GM21526 (cell line): ENCODE results near the gene TUBB3.
"Not testable (repeated sequence)": the region's sequence is repeated elsewhere in the genome, so short reads cannot be mapped to it uniquely, and the experiment has no call there.

Source experiments
- ATAC-seq: cut with Tn5 transposase; IDR thresholded peaks from one replicate; pipeline ENCODE4 v1.9.1; 2021; ENCODE audit warnings: moderate library complexity; ENCODE audit not compliant: unreplicated experiment, low FRiP score

Gene TUBB3

DNA sequence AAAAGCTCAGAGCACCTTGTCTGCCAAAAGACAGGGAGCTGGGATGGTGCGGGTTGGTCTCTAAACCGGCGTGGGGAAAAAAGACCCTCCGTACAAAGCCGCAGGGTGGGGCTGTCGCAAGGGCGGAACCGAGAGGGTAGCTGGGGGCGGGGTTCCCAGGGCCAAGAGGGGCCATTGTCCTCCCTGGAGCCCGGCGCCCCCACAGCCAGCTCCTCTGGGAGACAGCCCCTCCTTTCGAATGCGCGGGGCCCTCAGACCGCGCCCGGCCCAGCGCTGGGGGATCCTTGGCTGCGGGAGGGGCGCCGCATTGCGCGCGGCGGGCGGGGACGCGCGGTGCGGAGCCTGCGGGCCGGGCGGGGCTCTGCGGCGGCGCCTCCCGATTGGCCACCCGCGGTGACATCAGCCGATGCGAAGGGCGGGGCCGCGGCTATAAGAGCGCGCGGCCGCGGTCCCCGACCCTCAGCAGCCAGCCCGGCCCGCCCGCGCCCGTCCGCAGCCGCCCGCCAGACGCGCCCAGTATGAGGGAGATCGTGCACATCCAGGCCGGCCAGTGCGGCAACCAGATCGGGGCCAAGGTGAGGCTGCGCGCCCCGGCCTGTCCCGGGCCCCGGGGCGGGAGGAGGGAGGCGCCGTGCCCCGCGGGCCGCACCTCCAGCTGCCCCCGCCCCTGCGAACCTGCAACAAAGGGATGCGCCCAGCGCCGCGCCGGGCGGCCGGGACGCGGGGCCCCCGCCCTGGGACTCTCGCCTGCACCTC is at the start of gene TUBB3:
TSS of gene TUBB3 (plus strand) at position 459 of the 756 bp plus-strand sequence. CDS start at position 519, 60 bp downstream.
- no peak for ATAC-seq

- ATAC-seq: peak; percentile 66
Measured at GRCh38 chr16:89873972-89874689, 49.0 kb upstream of the TUBB3 start.

DNA sequence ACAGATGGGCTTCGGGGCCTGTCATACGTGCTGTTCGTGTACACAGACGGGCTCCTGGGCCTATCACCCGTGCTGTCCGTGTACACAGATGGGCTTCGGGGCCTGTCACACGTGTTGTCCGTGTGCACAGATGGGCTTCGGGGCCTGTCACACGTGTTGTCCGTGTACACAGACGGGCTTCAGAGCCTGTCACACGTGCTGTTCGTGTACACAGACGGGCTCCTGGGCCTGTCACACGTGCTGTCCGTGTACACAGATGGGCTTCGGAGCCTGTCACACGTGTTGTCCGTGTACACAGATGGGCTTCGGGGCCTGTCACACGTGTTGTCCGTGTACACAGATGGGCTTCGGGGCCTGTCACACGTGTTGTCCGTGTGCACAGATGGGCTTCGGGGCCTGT is 44.0 kb upstream of the TUBB3 start:
- ATAC-seq: not testable (repeated sequence)

DNA sequence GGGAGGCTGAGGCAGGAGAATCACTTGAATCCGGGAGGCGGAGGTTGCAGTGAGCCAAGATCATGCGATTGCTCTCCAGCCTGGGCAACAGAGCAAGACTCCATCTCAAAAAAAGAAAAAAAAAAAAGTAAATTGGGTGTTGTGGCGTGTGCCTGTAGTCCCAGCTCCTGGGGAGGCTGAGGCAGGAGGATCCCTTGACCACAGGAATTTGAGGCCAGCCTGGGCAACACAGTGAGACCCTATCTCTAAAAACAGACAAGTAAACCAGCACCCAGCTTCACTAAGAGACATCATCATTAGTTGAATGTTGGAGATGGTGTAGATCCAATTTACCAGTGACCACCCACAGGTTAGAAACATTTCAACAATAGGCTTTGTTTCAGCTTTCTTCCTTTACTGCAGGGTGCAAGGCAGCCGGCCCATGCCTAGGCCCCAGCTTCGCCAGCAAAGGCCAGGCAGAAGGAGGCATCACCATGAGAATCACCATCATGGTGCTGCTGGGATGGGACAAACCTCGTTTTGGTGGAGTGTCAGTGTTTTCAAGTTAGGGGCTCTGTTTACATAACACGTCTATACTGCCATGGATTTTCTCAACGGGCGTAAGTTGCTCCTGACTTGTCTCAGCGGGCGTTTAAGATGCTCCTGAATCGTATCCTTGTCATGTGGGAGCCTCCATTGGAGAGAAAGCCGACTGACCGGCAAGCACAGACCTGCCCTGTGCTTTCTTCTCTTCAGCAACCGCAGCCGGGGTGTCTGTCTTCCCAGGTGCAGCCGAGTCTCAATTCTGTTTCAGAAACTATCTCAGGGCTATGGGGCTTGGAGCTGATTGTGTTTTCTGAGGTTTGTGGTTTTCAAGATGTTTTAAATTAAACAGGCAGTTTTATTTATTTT is 42.4 kb upstream of the TUBB3 start:
- no peak for ATAC-seq

- ATAC-seq: no peak
Measured at GRCh38 chr16:89881368-89881730, 41.8 kb upstream of the TUBB3 start.

DNA sequence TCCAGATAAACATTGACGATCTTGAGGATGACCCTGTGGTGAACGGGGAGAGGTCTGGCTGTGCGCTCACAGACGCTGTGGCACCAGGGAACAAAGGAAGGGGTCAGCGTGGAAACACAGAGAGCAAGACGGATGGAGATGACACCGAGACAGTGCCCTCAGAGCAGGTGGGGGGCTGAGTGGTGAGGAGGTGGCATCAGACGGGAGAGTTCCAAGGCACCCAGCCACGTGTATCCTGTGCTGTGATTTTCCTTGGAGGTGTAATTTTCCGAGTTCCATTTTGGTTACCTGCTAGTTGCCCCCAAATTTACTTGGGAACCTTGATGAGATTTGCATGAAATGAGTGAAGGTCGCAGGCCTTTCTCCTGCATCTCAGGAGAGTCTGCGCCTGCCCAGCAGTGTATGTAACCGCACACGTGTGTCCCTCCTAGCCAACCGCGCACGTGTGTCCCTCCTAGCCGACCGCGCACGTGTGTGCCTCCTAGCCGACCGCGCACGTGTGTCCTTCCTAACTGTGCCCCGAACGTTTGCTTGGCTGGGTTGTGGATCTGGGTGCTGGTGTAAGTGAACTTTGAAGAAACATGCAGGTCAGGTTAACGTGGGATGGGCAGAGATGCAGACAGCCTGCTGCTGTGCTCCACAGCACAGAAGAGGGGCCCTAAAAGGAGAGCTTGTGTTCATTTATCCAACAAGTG is 39.6 kb upstream of the TUBB3 start:
- no peak for ATAC-seq

DNA sequence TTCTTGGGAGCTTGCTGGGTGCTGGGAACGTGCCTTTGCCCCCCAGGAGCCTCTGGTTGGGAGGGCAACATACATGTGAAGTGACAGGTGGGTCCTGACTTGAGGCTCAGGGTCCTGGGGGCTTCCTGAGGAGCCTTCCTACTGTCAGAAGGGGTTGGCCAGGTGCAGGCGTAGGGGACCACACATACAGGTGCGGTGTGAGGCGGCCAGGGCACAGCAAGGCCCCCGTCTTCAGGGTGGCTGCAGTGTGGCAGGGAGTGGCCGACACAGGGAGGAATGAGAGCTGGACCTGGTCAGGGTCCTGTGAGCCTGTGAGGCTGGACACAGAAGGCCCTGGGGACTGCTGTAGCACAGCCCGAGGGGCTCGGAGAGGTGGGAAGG is 39.1 kb upstream of the TUBB3 start:
- ATAC-seq: no peak

GRCh38 chr16:89887243-89887642 is 35.9 kb upstream of the TUBB3 start:
- ATAC-seq: no peak

DNA sequence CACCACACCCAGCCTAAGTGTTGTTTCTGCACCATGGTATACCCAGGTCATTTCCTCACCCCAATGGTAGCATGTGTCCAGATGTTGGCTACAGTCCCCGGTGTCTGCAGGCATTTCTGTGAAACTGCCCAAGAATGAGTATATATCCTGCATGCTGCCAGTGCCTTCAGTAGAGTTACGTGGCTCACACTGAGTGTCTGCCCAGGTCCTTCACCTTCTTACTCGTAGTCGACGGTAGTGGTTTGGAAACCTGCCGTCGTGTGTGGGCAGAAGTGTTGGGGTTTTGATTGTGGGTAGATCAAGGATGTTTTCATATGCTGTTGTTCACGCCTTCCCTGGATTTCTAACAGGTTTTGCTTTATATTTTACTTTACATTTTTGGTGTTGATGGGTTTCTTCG is 32.9 kb upstream of the TUBB3 start:
- no peak for ATAC-seq

DNA sequence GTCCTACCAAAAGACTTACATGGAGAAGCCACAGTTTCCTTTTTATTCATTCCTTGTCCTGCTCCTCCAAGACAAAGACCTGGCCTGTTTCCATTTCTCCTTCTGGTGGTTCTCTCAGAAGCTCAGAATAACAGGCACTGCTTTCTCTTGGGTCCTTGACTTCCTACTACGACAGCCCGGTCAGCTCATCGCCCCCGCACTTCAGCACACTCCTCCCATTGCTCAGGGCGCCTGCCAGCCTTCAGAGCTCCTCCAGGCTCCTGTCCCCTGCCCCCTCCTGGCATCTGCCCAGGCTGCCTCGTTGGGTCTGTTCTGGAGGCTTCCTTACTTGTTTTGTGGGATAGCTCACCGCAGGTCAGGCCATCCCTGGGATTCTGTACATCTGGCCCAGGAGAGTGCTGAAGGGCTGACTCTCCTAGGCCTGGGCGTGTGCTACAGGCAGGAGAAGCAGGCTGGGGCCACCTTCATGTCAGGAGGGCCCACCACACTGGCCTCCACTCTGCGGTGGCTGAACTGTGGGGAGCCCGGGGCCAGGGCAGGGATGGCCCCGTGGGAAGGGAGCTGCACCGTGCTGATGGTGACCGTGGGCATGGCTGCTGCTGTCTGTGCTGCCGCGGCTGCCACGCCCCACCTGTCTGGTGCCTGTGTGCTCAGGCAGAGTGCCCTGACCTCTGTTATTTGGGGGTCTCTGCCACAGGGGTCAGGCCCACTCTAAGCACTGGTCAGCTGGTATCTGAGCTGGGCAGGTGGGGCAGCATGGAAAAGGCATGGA is 32.1 kb upstream of the TUBB3 start:
- ATAC-seq: no peak

- no peak for ATAC-seq
Measured at GRCh38 chr16:89892055-89892630, 31.0 kb upstream of the TUBB3 start.

GRCh38 chr16:89892635-89893034 is 30.5 kb upstream of the TUBB3 start:
- no peak for ATAC-seq

DNA sequence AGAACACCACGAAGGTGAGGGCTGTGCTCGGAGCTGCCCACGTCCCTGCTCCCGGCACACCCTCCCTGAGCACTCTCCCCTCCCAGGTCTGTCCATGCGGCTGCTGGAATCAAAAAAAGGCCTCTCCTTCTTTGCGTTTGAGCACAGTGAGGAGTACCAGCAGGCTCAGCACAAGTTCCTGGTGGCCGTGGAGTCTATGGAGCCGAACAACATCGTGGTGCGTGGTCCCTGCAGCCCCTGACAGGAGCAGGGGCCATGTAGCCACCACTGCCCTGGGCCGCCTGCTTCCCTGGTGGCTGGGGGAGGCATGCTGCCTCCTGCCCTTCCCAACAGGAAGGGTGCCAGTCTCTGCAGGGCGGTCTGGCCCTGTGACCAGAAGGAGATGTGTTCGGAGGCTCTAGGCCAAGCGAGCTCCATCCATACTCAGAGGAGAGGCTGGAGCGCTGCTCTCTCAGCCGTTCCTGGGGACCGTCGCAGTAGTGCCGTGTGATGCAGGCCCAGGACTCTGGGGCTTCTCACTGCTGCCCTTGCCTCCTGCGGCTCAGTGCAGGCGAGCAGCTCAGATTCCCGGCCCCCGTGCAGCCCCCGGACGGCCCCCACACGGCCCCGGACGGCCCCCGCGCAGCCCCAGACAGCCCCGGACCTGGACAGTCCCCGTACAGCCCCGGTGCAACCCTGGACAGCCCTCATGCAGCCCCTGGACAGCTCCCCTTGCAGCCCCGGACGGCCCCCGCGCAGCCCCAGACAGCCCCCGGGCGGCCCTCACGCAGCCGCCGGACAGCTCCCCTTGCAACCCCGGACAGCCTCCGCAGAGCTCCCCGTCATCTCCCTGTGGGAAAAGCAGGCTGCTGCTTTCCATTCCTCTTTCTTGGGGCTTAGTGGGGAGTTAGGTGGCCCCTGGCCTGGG is 29.2 kb upstream of the TUBB3 start:
- ATAC-seq: no peak

GRCh38 chr16:89895482-89896250 is 27.5 kb upstream of the TUBB3 start:
- no peak for ATAC-seq

GRCh38 chr16:89897204-89897603 is 25.9 kb upstream of the TUBB3 start:
- ATAC-seq: no peak

GRCh38 chr16:89898201-89898967 is 24.8 kb upstream of the TUBB3 start:
- ATAC-seq: no peak

DNA sequence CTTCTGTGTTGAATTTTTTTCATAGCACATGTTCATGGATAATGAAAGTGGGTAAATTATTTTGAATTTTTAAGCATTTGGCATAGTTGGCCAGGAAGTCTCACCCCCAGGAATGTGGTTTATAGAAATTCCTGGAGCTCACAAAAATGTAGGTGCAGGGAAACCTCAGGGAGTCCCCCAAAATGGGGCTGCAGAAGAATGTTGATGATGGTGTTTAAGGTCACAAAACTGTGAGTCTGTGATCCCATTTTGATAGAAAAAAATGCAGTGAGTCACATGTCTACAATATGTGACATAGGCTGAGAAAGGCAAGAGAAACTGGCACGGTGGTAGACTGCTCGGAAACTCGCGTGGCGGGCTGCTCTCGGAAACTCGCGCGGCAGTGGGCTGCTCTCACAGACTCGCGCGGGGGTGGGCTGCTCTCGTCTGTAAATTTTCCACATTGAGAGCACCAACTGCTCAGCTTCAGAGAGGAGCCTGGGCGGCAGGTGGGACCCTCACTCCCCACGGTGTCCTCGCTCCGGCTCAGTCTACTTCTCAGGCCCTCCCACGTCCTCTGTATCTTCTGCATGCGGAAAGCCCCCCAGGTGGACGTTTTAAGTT is 23.2 kb upstream of the TUBB3 start:
- ATAC-seq: no peak
